ENCODE results near the gene CTDSP2. TPM values are rescaled to one million over a fixed set of nuclear protein-coding genes. Genes with fewer than 3 reads are reported as not detected.
"Not testable (repeated sequence)": the region's sequence is repeated elsewhere in the genome, so short reads cannot be mapped to it uniquely, and the experiment has no call there.

Gene CTDSP2
- polyA plus RNA-seq, 1 of the 3 experiments (the other 2 are of a cell fraction) = 119 TPM

DNA sequence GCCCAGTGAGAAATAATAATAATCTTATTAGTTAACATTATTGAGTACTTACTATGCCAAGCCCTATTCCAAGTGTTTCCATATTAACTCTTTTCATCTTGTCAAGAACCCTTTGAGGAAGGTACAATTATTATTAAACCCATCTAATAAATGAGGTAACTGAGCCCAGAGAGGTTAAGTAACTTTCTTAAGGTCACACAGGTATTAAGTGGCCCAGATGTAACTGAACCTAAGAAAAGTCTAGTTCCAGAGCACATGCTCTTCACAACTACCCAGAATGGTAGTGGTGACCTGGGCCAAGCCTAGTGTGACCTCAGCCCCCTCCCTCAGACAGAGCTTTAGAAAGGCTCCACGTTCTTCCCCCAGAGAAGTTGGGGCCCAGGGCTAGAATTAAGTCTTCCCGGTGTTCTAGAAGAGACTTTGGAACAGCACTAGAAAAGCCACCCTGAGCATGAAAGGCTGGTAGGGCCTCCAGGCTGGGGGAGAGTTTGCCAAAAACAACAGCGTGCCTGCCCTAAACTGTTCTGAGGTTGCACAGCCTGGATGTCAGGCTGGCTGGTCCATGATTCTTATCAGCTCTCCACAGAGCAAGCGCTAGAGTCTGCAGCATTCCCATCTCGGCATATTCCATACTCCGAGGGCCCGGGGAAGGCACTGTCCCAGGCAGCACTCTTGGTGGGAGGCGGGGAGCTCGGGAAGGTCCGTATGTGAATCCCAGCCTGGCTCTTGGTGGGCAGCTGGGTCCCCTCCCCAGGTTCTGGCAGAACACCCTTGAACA is 41.3 kb upstream of the CTDSP2 start (continued):
- TF ChIP-seq, protein P1, sequence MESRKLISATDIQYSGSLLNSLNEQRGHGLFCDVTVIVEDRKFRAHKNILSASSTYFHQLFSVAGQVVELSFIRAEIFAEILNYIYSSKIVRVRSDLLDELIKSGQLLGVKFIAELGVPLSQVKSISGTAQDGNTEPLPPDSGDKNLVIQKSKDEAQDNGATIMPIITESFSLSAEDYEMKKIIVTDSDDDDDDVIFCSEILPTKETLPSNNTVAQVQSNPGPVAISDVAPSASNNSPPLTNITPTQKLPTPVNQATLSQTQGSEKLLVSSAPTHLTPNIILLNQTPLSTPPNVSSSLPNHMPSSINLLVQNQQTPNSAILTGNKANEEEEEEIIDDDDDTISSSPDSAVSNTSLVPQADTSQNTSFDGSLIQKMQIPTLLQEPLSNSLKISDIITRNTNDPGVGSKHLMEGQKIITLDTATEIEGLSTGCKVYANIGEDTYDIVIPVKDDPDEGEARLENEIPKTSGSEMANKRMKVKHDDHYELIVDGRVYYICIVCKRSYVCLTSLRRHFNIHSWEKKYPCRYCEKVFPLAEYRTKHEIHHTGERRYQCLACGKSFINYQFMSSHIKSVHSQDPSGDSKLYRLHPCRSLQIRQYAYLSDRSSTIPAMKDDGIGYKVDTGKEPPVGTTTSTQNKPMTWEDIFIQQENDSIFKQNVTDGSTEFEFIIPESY (IDR thresholded peaks at IDR 0.05; ENCODE audit: borderline replicate concordance, low read depth) = no peak
- TF ChIP-seq USF2 (IDR thresholded peaks at IDR 0.05; ENCODE audit: borderline replicate concordance, low read depth, low read length) (no peak), NRF1 (IDR thresholded peaks at IDR 0.05; ENCODE audit: low read depth, low read length) (peak; percentile 21; the same call in 1 of the 2 replicates), RCOR1 (IDR thresholded peaks at IDR 0.05; ENCODE audit: low read length) (no peak), MEF2A (IDR thresholded peaks at IDR 0.05; ENCODE audit: borderline replicate concordance, low read depth) (no peak), NFIC (IDR thresholded peaks at IDR 0.05; ENCODE audit: borderline replicate concordance) (peak; percentile 88), FOXJ3 (CRISPR knock-in tag; IDR thresholded peaks at IDR 0.05) (no peak), EZH2phosphoT487 (IDR thresholded peaks at IDR 0.05; ENCODE audit: borderline replicate concordance, low read depth) (no peak), RXRA (IDR thresholded peaks at IDR 0.05; ENCODE audit: borderline replicate concordance, low read depth) (no peak; the same call in 1 of the 2 replicates), USF1 (IDR thresholded peaks at IDR 0.05; ENCODE audit: borderline replicate concordance, low read depth) (no peak), FOXM1 (IDR thresholded peaks at IDR 0.05; ENCODE audit: low read depth) (no peak), IRF3 (IDR thresholded peaks at IDR 0.05; ENCODE audit: low read depth, low read length) (no peak), TAF1 (IDR thresholded peaks at IDR 0.05; ENCODE audit: borderline replicate concordance, low read depth, low read length) (peak; percentile 53; the same call in 1 of the 2 replicates), SMC3 (IDR thresholded peaks at IDR 0.05; ENCODE audit: low read depth, low read length) (peak; percentile 17; the same call in 1 of the 2 replicates), POLR2AphosphoS5 (IDR thresholded peaks at IDR 0.05; ENCODE audit: low read depth, low read length) (no peak; the same call in 1 of the 2 replicates), TEAD4 (IDR thresholded peaks at IDR 0.05; ENCODE audit: borderline replicate concordance, insufficient read depth) (no peak), EP300 (IDR thresholded peaks at IDR 0.05; ENCODE audit: borderline replicate concordance in 1 of 2, low read depth in 1 of 2, low read length in 1 of 2) (peak in 1 of 2 experiments; percentile 17; a peak in 2 of 4 replicates), FOSL2 (IDR thresholded peaks at IDR 0.05; ENCODE audit: borderline replicate concordance, low read depth) (no peak)
- TF ChIP-seq, protein P2, sequence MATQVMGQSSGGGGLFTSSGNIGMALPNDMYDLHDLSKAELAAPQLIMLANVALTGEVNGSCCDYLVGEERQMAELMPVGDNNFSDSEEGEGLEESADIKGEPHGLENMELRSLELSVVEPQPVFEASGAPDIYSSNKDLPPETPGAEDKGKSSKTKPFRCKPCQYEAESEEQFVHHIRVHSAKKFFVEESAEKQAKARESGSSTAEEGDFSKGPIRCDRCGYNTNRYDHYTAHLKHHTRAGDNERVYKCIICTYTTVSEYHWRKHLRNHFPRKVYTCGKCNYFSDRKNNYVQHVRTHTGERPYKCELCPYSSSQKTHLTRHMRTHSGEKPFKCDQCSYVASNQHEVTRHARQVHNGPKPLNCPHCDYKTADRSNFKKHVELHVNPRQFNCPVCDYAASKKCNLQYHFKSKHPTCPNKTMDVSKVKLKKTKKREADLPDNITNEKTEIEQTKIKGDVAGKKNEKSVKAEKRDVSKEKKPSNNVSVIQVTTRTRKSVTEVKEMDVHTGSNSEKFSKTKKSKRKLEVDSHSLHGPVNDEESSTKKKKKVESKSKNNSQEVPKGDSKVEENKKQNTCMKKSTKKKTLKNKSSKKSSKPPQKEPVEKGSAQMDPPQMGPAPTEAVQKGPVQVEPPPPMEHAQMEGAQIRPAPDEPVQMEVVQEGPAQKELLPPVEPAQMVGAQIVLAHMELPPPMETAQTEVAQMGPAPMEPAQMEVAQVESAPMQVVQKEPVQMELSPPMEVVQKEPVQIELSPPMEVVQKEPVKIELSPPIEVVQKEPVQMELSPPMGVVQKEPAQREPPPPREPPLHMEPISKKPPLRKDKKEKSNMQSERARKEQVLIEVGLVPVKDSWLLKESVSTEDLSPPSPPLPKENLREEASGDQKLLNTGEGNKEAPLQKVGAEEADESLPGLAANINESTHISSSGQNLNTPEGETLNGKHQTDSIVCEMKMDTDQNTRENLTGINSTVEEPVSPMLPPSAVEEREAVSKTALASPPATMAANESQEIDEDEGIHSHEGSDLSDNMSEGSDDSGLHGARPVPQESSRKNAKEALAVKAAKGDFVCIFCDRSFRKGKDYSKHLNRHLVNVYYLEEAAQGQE (IDR thresholded peaks at IDR 0.05; ENCODE audit: low read depth, low read length) = 0 out of 2 replicates have a peak, but pooled peaks have one; percentile 48
- TF ChIP-seq, protein P3, sequence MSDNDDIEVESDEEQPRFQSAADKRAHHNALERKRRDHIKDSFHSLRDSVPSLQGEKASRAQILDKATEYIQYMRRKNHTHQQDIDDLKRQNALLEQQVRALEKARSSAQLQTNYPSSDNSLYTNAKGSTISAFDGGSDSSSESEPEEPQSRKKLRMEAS (IDR thresholded peaks at IDR 0.05; ENCODE audit: low read depth) = no peak

DNA sequence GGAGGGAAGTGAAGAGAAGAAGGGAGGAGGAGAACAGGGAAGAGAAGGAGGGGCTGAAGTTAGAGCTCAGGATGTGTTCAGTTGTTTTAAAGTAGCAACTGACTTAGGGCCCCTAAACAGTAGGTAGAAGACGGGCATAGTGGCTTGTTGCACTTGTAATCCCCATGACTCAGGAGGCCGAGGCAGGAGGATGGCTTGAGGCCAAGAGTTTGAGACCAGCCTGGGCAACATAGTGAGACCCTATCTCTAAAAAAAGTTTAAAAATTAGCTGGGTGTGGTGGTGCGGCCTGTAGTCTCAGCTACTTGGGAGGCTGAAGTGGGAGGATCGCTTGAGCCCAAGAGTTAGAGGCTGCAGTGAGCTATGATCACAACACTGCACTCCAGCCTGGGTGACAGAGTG is 40.4 kb upstream of the CTDSP2 start:
- H3K27ac ChIP-seq (ENCODE audit: low read depth in 2 of 2, low read length in 1 of 2) = peak overlapping the region; percentile 91 to 93; a peak in 2 of 4 replicates
- H3K36me3 ChIP-seq (replicated peaks in 1 of 2; ENCODE audit: control insufficient read depth in 1 of 2, insufficient read depth in 2 of 2, low read length in 1 of 2); DNase-seq; H3K4me2 ChIP-seq; H3K9me3 ChIP-seq; H3K79me2 ChIP-seq (ENCODE audit: insufficient read depth); H3K9ac ChIP-seq; H3K4me3 ChIP-seq (ENCODE audit: low read depth in 2 of 2, low read length in 1 of 2); H2AFZ ChIP-seq (ENCODE audit: low read depth); H3K9me2 ChIP-seq; H3K27me3 ChIP-seq (ENCODE audit: insufficient read depth); H4K20me1 ChIP-seq (ENCODE audit: insufficient read depth); POLR2A ChIA-PET: not testable (repeated sequence)
- WGBS (ENCODE audit: low lambda C conversion rate) = 98% methylated on average over 4 of the region's 4 CpGs
- peaks cover 26% of the 10 kb centered on the region for H3F3A ChIP-seq (replicated peaks; ENCODE audit: insufficient read depth)
- peaks cover 37 to 38% of the 10 kb centered on the region in 2 experiments for H3K4me1 ChIP-seq (ENCODE audit: control insufficient read depth in 1 of 2, insufficient read depth in 2 of 2, low read depth in 1 of 2, low read length in 1 of 2)
- CTCF ChIA-PET = interaction anchor here (0.7 to 1.9 kb wide), 2 partner anchors 10 to 55 kb away, joined by 3 to 9 read pairs; no protein-coding TSS in a partner anchor
